Measurements from ENCODE around the gene EFCAB6.

EFCAB6 gene

GRCh38 chr22:43722444-43722843, 89.7 kb downstream of the EFCAB6 start:
- ATAC-seq (ENCODE audit: low read depth) (no peak), DNase-seq (ENCODE audit: low spot score) (no peak)
- no peak overlapping the region for H3K27ac ChIP-seq (ENCODE audit: poor library complexity, severe bottlenecking)
- H3K4me3 ChIP-seq (ENCODE audit: severe bottlenecking): no peak overlapping the region
- no peaks in the 10 kb centered on the region for H3K9me3 ChIP-seq (ENCODE audit: severe bottlenecking)
- H3K4me1 ChIP-seq (ENCODE audit: insufficient read depth, poor library complexity, severe bottlenecking): no peaks in the 10 kb centered on the region
- H3K36me3 ChIP-seq (ENCODE audit: low read depth): no peaks in the 10 kb centered on the region
- TF ChIP-seq CTCF (IDR thresholded peaks at IDR 0.05; ENCODE audit: poor library complexity, severe bottlenecking): no peak
- no peaks in the 10 kb centered on the region for H3K27me3 ChIP-seq (ENCODE audit: insufficient read depth, poor library complexity, severe bottlenecking)

GRCh38 chr22:43720716-43721115, 91.4 kb downstream of the EFCAB6 start:
- no peak for TF ChIP-seq CTCF (IDR thresholded peaks at IDR 0.05; ENCODE audit: poor library complexity, severe bottlenecking)
- no peak for ATAC-seq (ENCODE audit: low read depth)
- DNase-seq (ENCODE audit: low spot score): no peak
- Histone ChIP-seq H3K9me3 (ENCODE audit: severe bottlenecking) (no peaks in the 10 kb centered on the region), H3K27ac (ENCODE audit: poor library complexity, severe bottlenecking) (no peak overlapping the region), H3K36me3 (ENCODE audit: low read depth) (no peaks in the 10 kb centered on the region), H3K27me3 (ENCODE audit: insufficient read depth, poor library complexity, severe bottlenecking) (peaks cover 5% of the 10 kb centered on the region), H3K4me3 (ENCODE audit: severe bottlenecking) (no peak overlapping the region), H3K4me1 (ENCODE audit: insufficient read depth, poor library complexity, severe bottlenecking) (no peaks in the 10 kb centered on the region)

- Histone ChIP-seq H3K4me3 (ENCODE audit: severe bottlenecking) (no peak overlapping the region), H3K4me1 (ENCODE audit: insufficient read depth, poor library complexity, severe bottlenecking) (no peaks in the 10 kb centered on the region), H3K27me3 (ENCODE audit: insufficient read depth, poor library complexity, severe bottlenecking) (peaks cover 14% of the 10 kb centered on the region), H3K27ac (ENCODE audit: poor library complexity, severe bottlenecking) (no peak overlapping the region), H3K36me3 (ENCODE audit: low read depth) (no peaks in the 10 kb centered on the region), H3K9me3 (ENCODE audit: severe bottlenecking) (no peaks in the 10 kb centered on the region)
- ATAC-seq (ENCODE audit: low read depth): no peak
- DNase-seq (ENCODE audit: low spot score): no peak
- no peak for TF ChIP-seq CTCF (IDR thresholded peaks at IDR 0.05; ENCODE audit: poor library complexity, severe bottlenecking)
Observed at GRCh38 chr22:43714104-43714503, 98.0 kb downstream of the EFCAB6 start.

GRCh38 chr22:43711681-43712080, 100.4 kb downstream of the EFCAB6 start:
- Histone ChIP-seq H3K27me3 (ENCODE audit: insufficient read depth, poor library complexity, severe bottlenecking) (peaks cover 12% of the 10 kb centered on the region), H3K9me3 (ENCODE audit: severe bottlenecking) (no peaks in the 10 kb centered on the region), H3K4me1 (ENCODE audit: insufficient read depth, poor library complexity, severe bottlenecking) (no peaks in the 10 kb centered on the region), H3K36me3 (ENCODE audit: low read depth) (no peaks in the 10 kb centered on the region), H3K4me3 (ENCODE audit: severe bottlenecking) (no peak overlapping the region), H3K27ac (ENCODE audit: poor library complexity, severe bottlenecking) (no peak overlapping the region)
- ATAC-seq (ENCODE audit: low read depth) (no peak), DNase-seq (ENCODE audit: low spot score) (no peak)
- TF ChIP-seq CTCF (IDR thresholded peaks at IDR 0.05; ENCODE audit: poor library complexity, severe bottlenecking): no peak

GRCh38 chr22:43707648-43708047, 104.5 kb downstream of the EFCAB6 start:
- Histone ChIP-seq H3K4me1 (ENCODE audit: insufficient read depth, poor library complexity, severe bottlenecking) (no peaks in the 10 kb centered on the region), H3K36me3 (ENCODE audit: low read depth) (no peaks in the 10 kb centered on the region), H3K27me3 (ENCODE audit: insufficient read depth, poor library complexity, severe bottlenecking) (peaks cover 9% of the 10 kb centered on the region), H3K4me3 (ENCODE audit: severe bottlenecking) (no peak overlapping the region), H3K9me3 (ENCODE audit: severe bottlenecking) (peaks cover 3% of the 10 kb centered on the region), H3K27ac (ENCODE audit: poor library complexity, severe bottlenecking) (no peak overlapping the region)
- DNase-seq (ENCODE audit: low spot score): no peak
- no peak for TF ChIP-seq CTCF (IDR thresholded peaks at IDR 0.05; ENCODE audit: poor library complexity, severe bottlenecking)
- ATAC-seq (ENCODE audit: low read depth): no peak
